T-helper 1 cell treated with Interleukin-12 subunit alpha and Interleukin-12 subunit beta and Interleukin-4 antibody, amounts not matched to agents 30 μg/mL and 1 μg/mL, for 36 hours (primary cell): Measurements from ENCODE around the gene OR52A1.
"Not testable (repeated sequence)": the region's sequence is repeated elsewhere in the genome, so short reads cannot be mapped to it uniquely, and the experiment has no call there.

Source experiments
- H3K27ac Mint-ChIP-seq: one replicate; pipeline ENCODE4 v1.8.0; 2021; ENCODE audit warnings: mild to moderate bottlenecking, mixed read lengths
- H3K27me3 Mint-ChIP-seq: one replicate; pipeline ENCODE4 v1.8.0; 2021; ENCODE audit warnings: low read depth, mixed read lengths
- H3K36me3 Mint-ChIP-seq: one replicate; pipeline ENCODE4 v1.8.0; 2021; ENCODE audit warnings: low read depth, mixed read lengths
- H3K4me1 Mint-ChIP-seq: one replicate; pipeline ENCODE4 v1.8.0; 2021; ENCODE audit warnings: low read depth, mixed read lengths
- H3K4me3 Mint-ChIP-seq: one replicate; pipeline ENCODE4 v1.8.0; 2021; ENCODE audit warnings: mild to moderate bottlenecking, moderate library complexity, mixed read lengths
- H3K9me3 Mint-ChIP-seq: one replicate; pipeline ENCODE4 v1.8.0; 2021; ENCODE audit warnings: mixed read lengths

The OR52A1 gene

DNA sequence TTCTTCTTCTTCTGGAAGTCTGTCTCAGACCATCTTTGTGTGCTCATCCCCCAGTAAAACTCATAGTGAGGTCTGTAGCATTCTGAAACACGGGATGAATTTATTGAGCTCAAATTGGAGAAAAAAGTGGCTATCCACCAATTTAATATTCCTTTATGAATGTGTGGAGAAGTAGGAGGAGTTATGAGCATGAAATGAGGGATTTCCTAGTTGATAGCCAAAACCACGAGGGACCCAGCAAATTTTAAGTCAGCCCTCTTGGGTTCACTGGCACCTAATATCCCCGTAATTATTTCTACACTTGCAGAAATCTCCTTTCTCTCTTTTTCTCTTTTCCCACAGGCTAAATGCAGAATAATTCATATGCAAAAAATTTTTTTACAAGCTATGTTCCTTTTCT, at the start of gene OR52A1:
OR52A1 (minus strand) TSS at position 101 of the 400 bp plus-strand sequence. CDS start 2,388 bp downstream, outside the sequence.
- Mint-ChIP-seq H3K36me3 (no peaks in the 10 kb centered on the region), H3K4me1 (no peaks in the 10 kb centered on the region), H3K27ac (no peak within 1 kb of the TSS), H3K4me3 (no peak within 1 kb of the TSS), H3K9me3 (no peaks in the 10 kb centered on the region), H3K27me3 (no peaks in the 10 kb centered on the region)

DNA sequence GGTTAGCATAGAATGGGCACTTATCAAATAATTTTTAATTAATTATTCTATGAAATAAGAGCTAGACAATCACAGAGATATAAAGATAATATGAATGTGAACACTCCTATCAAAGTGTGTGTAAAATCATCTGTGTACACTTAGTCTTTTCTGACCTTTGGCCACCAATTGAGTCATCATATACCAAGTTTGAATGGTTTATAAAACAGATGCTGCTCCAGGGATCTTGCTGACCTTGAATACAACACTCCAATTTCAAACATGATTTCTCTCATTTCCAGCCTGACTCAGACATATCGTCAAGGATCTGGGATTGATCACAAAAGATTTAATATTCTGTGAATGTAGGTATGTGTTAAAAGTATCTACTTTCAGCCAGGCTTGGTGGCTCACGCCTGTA, 48.8 kb upstream of the OR52A1 start:
- no peaks in the 10 kb centered on the region for H3K27me3 Mint-ChIP-seq

DNA sequence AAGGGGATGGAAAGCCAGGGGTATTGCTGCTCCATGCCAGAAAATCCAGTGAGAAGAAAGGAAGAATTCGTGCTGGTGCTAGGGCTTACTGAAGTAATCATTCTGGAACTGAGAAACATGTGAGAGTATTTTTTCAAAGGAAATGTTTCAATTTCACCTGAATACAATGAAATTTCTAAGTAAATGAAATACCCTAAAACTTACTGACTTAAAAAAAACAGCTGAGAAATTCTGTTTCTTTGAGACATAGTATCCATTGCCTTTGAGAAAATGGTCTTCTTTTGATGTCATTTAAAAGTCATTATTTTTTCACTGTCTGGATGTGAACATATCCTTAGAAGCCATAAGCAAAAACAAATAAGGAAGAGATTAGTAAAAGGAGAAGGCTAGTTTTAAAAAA, 46.0 kb upstream of the OR52A1 start, which contains the start of gene OR51V1:
OR51V1 (minus strand) TSS at position 101 of the 400 bp plus-strand sequence; CDS start at position 101, 0 bp downstream.
- no peak within 1 kb of the TSS for H3K4me3 Mint-ChIP-seq
- H3K9me3 Mint-ChIP-seq: no peaks in the 10 kb centered on the region
- H3K36me3 Mint-ChIP-seq: no peaks in the 10 kb centered on the region
- no peaks in the 10 kb centered on the region for H3K27me3 Mint-ChIP-seq
- H3K27ac Mint-ChIP-seq: no peak within 1 kb of the TSS
- no peaks in the 10 kb centered on the region for H3K4me1 Mint-ChIP-seq

More for the DNA sequence above, 48.8 kb upstream of the OR52A1 start:
- no peaks in the 10 kb centered on the region for H3K9me3 Mint-ChIP-seq
- no peak overlapping the region for H3K27ac Mint-ChIP-seq
- H3K4me3 Mint-ChIP-seq: no peak overlapping the region
- H3K36me3 Mint-ChIP-seq: no peaks in the 10 kb centered on the region
- no peaks in the 10 kb centered on the region for H3K4me1 Mint-ChIP-seq

DNA sequence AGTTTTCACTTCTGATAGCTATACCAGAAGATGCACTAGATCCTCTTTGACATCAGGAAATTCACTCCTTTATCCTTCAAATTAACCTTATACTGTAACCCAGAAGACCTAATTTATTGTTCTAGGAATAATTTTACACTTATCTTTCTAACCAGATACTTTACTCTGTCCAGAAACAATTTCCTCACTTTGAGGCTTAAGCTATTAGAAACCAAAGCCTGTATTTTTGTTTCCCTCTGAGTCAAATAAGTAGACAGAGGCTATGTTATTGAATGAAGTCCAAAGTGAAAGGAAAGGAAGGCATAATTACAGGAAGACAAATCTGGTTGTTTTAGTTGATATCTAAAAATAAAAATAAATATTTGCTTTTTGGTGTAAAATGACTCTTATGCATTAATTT, 43.7 kb upstream of the OR52A1 start:
- no peaks in the 10 kb centered on the region for H3K4me1 Mint-ChIP-seq
- no peaks in the 10 kb centered on the region for H3K36me3 Mint-ChIP-seq
- no peak overlapping the region for H3K4me3 Mint-ChIP-seq
- no peaks in the 10 kb centered on the region for H3K9me3 Mint-ChIP-seq
- H3K27ac Mint-ChIP-seq: no peak overlapping the region
- no peaks in the 10 kb centered on the region for H3K27me3 Mint-ChIP-seq

DNA sequence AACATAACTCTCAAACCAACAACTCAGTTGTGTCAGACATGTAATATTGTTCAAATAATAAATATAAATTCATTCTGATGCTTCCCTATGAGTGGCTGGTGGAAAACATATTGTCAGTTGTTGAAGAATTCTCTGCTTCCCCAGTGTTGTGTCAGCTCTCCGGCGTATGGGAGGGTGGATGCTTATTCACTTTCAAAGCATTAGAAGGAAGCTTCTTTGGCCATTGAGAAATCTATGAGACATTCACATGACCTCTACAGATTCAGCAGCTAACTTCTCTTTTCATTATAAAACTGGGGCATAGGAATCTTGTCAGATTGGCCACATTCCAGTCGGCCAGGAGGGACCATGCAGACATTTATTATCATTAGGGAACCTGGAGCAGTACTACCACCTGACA, 43.0 kb upstream of the OR52A1 start:
- no peaks in the 10 kb centered on the region for H3K9me3 Mint-ChIP-seq
- H3K27me3 Mint-ChIP-seq: no peaks in the 10 kb centered on the region
- H3K4me3 Mint-ChIP-seq: no peak overlapping the region
- no peaks in the 10 kb centered on the region for H3K4me1 Mint-ChIP-seq
- no peak overlapping the region for H3K27ac Mint-ChIP-seq
- no peaks in the 10 kb centered on the region for H3K36me3 Mint-ChIP-seq

DNA sequence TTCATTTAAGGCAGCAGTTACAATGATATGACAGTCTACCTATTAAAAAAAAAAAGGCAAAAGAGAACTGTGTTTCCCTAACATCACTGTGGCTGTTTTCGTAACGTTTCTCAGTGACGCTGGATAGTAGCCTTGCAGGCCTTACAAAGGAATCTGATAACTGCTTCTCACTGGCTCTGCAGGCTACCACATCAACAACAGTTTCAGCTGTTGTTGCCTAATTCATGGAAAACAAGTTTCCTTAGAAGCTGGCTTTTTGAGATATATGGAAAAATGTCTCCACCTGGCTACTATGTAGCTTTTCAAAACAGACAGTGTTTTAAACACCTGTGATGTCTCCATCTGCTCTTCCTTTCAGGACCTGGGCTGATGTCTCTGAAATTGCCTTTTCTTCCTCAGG, 42.2 kb upstream of the OR52A1 start:
- no peak overlapping the region for H3K4me3 Mint-ChIP-seq
- H3K4me1 Mint-ChIP-seq: no peaks in the 10 kb centered on the region

DNA sequence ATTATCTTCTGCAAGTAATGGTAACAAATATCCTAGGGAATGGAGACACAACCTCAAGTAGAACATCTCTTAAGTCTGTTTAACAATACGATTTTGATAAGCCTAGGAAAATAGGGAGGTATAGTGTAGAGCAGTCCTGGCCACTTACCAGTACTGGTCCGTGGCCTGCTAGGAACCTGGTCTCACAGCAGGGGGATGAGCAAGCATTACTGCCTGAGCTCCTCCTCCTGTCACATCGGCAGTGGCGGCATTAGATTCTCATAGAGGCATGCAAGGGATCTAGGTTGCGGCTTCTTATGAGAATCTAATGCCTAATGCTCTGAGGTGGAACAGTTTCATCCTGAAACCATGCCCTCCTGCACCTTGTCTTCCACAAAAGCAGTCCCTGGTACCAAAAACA, 41.5 kb upstream of the OR52A1 start:
- H3K36me3 Mint-ChIP-seq: no peaks in the 10 kb centered on the region
- no peaks in the 10 kb centered on the region for H3K27me3 Mint-ChIP-seq
- no peaks in the 10 kb centered on the region for H3K4me1 Mint-ChIP-seq
- H3K4me3 Mint-ChIP-seq: no peak overlapping the region
- H3K27ac Mint-ChIP-seq: no peak overlapping the region
- no peaks in the 10 kb centered on the region for H3K9me3 Mint-ChIP-seq

More for the DNA sequence above, 42.2 kb upstream of the OR52A1 start:
- Mint-ChIP-seq H3K9me3 (no peaks in the 10 kb centered on the region), H3K27ac (no peak overlapping the region), H3K27me3 (no peaks in the 10 kb centered on the region), H3K36me3 (no peaks in the 10 kb centered on the region)

DNA sequence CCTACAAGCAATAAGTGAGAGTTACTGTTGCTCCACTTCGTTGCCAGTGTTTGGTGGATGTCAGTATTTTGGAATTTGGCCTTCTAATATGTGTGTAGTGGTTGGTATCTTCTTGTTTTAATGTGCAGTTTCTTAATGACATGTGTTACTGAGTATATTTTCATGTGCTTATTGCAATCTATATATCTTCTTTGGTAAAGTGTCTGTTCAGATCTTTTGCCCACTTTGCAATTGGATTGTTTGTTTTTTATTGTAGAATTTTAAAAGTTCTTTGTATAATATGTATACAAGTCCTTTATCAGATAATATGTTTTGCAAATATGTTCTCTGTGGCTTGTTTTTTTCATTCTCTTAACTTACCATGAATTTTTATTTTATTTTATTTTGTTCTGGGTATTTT, 38.2 kb upstream of the OR52A1 start:
- no peak overlapping the region for H3K27ac Mint-ChIP-seq
- no peaks in the 10 kb centered on the region for H3K9me3 Mint-ChIP-seq
- H3K4me1 Mint-ChIP-seq: no peaks in the 10 kb centered on the region
- no peaks in the 10 kb centered on the region for H3K27me3 Mint-ChIP-seq
- no peaks in the 10 kb centered on the region for H3K36me3 Mint-ChIP-seq
- H3K4me3 Mint-ChIP-seq: no peak overlapping the region

DNA sequence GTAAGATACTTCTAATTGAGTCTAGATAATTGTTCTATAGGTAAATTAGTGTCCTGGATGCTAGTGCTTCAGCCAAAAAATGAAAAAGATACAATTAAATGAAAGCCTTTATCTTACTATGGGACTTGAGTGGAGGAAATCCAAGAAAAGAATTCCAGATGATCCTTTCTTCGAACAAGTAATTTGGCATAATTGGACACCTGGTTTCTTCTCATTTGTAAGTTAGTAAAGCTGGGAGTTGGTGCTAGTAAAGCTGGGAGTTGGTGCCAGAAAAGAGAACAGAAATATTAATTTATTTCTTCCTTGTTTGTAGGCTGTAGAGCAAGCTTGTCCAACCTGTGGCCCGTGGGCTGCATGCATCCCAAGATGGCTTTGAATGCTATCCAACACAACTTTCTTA, 33.6 kb upstream of the OR52A1 start:
- Mint-ChIP-seq H3K27ac (no peak overlapping the region), H3K36me3 (no peaks in the 10 kb centered on the region)

DNA sequence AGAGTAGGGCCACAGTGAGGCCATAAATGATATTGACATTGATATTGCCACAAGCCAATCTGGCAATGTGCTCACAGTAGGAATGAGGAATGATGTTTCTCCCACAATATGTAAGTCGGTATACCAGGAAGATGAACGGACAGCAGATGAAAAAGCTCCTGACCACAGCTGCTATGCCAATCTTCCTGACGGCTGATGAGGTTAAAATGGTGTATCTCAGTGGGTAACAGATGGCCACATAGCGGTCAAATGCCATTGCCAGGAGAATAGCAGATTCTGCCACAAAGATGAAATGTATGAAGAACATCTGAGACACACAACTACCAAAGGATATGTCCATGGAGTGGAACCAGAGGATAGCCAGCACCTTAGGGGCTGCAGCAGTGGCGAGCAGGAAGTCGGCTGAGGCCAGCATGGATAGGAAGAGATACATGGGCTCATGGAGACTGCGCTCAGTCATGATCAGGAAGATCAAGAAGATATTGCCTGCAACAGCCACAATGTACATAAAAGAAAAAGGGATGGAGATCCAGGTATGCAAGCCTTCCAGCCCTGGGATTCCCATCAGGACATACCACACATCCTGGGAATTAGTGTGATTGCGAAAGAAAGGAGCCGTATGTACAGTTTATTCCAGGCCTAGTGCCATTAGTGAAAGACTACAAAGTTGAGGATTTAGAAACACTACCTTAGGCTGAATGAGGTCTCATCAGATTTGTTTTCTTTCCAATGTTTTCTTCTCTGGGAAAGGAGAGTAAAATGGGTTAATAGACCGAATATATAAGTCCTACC, 23.7 kb upstream of the OR52A1 start:
- no peak overlapping the region for H3K27ac Mint-ChIP-seq
- H3K27me3 Mint-ChIP-seq: no peaks in the 10 kb centered on the region
- H3K36me3 Mint-ChIP-seq: no peaks in the 10 kb centered on the region
- H3K4me1 Mint-ChIP-seq: no peaks in the 10 kb centered on the region
- H3K9me3 Mint-ChIP-seq: no peaks in the 10 kb centered on the region
- no peak overlapping the region for H3K4me3 Mint-ChIP-seq

More for the DNA sequence above, 33.6 kb upstream of the OR52A1 start:
- Mint-ChIP-seq H3K9me3 (no peaks in the 10 kb centered on the region), H3K4me1 (no peaks in the 10 kb centered on the region), H3K27me3 (no peaks in the 10 kb centered on the region), H3K4me3 (no peak overlapping the region)

DNA sequence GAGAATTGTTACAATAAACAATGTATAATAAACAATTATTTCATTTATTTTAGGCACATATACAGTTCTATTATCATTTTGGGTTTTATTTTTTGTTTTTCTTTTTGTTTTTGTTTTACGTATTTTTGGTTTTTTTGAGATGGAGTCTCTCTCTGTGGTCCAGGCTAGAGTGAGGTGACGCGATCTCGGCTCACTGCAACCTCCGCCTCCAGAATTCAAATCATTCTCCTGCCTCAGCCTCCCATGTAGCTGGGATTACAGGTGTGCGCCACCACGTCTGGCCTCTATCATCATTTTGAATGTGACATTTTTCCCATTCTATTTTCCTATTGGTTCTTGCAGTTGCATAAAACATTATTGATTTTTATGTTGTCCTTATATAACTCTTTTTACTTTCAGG, 20.4 kb upstream of the OR52A1 start:
- H3K4me3 Mint-ChIP-seq: no peak overlapping the region
- no peaks in the 10 kb centered on the region for H3K4me1 Mint-ChIP-seq
- no peaks in the 10 kb centered on the region for H3K27me3 Mint-ChIP-seq
- no peak overlapping the region for H3K27ac Mint-ChIP-seq
- H3K9me3 Mint-ChIP-seq: no peaks in the 10 kb centered on the region
- H3K36me3 Mint-ChIP-seq: no peaks in the 10 kb centered on the region

DNA sequence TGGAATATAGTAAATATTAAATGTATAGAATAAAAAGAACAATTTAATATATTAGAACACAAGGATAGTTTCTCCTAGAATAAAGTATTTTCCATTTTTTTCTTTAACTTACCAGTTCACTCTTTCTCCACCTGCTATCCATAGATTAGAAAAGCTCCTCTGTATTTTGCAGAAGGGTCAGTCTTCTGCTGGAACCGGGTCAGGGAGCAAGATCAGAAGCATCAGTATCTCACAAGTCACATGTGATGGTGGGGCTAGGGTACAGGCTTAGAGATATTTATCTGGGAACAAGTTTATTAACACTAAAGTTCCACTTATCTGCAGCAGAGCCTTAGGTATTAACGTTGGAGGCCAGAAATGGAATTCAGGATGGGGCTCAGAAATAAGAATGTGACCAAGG, 17.3 kb upstream of the OR52A1 start:
- Mint-ChIP-seq H3K27ac (no peak overlapping the region), H3K9me3 (no peaks in the 10 kb centered on the region), H3K4me1 (no peaks in the 10 kb centered on the region), H3K4me3 (no peak overlapping the region), H3K36me3 (no peaks in the 10 kb centered on the region), H3K27me3 (no peaks in the 10 kb centered on the region)

DNA sequence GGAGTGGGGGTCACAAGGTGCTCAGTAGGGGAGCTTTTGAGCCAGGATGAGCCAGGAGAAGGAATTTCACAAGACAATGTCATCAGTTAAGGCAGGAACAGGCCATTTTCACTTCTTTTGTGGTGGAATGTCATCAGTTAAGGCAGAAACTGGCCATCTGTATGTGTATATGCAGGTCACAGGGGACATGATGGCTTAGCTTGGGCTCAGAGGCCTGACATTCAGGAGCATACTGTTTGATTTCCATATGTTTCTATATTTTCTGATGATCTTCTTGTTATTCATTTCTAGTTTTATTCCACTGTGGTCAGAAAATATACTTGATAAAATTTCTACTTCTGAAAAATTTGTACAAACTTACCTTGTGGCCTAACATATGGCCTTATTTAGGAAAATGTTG, 11.3 kb upstream of the OR52A1 start:
- H3K9me3 Mint-ChIP-seq, H3K4me1 Mint-ChIP-seq, H3K27ac Mint-ChIP-seq, H3K4me3 Mint-ChIP-seq, H3K27me3 Mint-ChIP-seq, H3K36me3 Mint-ChIP-seq: not testable (repeated sequence)

DNA sequence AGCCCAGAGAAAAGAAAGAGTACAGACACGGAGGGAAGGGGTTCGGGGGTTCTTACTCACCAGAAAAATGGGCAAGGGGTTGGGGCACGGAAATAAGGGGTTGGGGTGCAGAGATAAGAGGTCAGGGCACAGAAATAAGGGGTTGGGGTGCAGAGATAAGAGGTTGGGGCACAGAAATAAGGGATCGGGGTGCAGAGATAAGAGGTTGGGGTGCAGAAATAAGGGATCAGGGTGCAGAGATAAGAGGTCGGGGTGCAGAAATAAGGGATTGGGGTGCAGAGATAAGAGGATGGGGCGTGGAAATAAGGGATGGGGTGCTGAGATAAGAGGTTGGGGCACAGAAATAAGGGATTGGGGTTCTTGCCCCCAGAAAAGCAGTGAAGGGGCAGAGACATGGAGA, 10.2 kb upstream of the OR52A1 start:
- H3K4me3 Mint-ChIP-seq, H3K27ac Mint-ChIP-seq, H3K36me3 Mint-ChIP-seq, H3K9me3 Mint-ChIP-seq, H3K27me3 Mint-ChIP-seq, H3K4me1 Mint-ChIP-seq: not testable (repeated sequence)

DNA sequence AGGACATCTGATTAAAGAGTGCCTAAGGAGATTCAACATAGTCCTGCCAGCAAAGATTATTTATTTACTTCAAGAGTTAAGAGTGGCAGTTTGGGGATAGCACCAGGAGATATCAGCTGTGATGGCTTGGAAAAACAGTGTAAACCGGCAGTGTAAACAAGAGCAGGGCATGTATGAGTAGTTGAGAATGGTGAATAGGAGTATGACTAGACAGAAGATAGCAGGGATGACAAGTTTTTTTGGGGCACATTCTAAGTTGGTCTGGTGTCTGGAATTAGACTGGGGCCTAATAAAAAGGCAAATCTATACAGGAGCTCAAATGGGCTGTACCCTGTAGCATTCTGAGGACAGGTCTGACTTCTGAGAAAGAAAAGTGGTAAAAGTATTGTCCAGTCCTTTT, 6.5 kb upstream of the OR52A1 start:
- not testable (repeated sequence) for H3K27ac Mint-ChIP-seq, H3K36me3 Mint-ChIP-seq, H3K4me3 Mint-ChIP-seq, H3K9me3 Mint-ChIP-seq, H3K4me1 Mint-ChIP-seq, H3K27me3 Mint-ChIP-seq

DNA sequence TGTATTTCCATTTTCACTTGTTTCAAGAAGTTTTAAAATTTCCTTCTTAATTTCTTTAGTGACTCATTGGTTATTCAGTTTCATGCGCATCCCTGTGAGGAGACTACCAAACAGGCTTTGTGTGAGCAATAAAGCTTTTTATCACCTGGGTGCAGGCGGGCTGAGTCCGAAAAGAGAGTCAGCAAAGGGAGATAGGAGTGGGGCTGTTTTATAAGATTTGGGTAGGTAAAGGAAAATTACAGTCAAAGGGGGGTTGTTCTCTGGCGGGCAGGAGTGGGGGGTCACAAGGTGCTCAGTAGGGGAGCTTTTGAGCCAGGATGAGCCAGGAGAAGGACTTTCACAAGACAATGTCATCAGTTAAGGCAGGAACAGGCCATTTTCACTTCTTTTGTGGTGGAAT, 5.7 kb upstream of the OR52A1 start:
- not testable (repeated sequence) for H3K9me3 Mint-ChIP-seq

More for the DNA sequence above, 5.7 kb upstream of the OR52A1 start:
- H3K27me3 Mint-ChIP-seq, H3K4me3 Mint-ChIP-seq, H3K36me3 Mint-ChIP-seq, H3K27ac Mint-ChIP-seq, H3K4me1 Mint-ChIP-seq: not testable (repeated sequence)
